WTC11 (cell line): Measurements from ENCODE around the gene FCGR3A. TPM values are rescaled to one million over a fixed set of nuclear protein-coding genes. Genes with fewer than 3 reads are reported as not detected.

ENCODE experiments used
- ATAC-seq: fragments of 200-7000 bp; cut with Tn5 transposase; 2 replicates; pipeline ENCODE4 v1.10.0; 2021; ENCODE audit warnings: mild to moderate bottlenecking, moderate library complexity
- CTCF ChIA-PET: fragments of 300-600 bp; sonication (Branson Sonifier 250); formaldehyde crosslinking; loops from one replicate; lab custom pipeline; 2021; ENCODE audit warnings: antibody characterized with exemption; lab: Charles Lee
- POLR2A ChIA-PET: fragments of 350-600 bp; sonication (Branson Sonifier 250); formaldehyde crosslinking; loops from one replicate; lab custom pipeline; 2021; ENCODE audit warnings: antibody characterized with exemption; lab: Charles Lee
- DNase-seq: peaks from one replicate; pipeline ENCODE4 v3.0.0; 2021; ENCODE audit warnings: low spot score
- H3K27ac Mint-ChIP-seq: 2 replicates; pipeline ENCODE4 v1.8.0; 2021; ENCODE audit warnings: mixed read lengths
- H3K27me3 Mint-ChIP-seq: 2 replicates; pipeline ENCODE4 v1.8.0; 2021; ENCODE audit warnings: low read depth, mild to moderate bottlenecking, moderate library complexity, mixed read lengths
- H3K36me3 Mint-ChIP-seq: 2 replicates; pipeline ENCODE4 v1.8.0; 2021; ENCODE audit warnings: mixed read lengths
- H3K4me1 Mint-ChIP-seq: 2 replicates; pipeline ENCODE4 v1.8.0; 2022; ENCODE audit warnings: mixed read lengths
- H3K4me3 Mint-ChIP-seq: 2 replicates; pipeline ENCODE4 v1.8.0; 2021; ENCODE audit warnings: mild to moderate bottlenecking, moderate library complexity, mixed read lengths
- H3K9me3 Mint-ChIP-seq: 2 replicates; pipeline ENCODE4 v1.8.0; 2021; ENCODE audit warnings: mixed read lengths
- GRHL2 ChIP-seq: fragments of 250-450 bp; sonication (Bioruptor Pico); IDR thresholded peaks from 2 replicates; pipeline ENCODE4 v1.8.0; 2022; ENCODE audit warnings: mild to moderate bottlenecking, moderate library complexity; ENCODE audit not compliant: insufficient replicate concordance, severe bottlenecking
- HMGA2 ChIP-seq: fragments of 250-450 bp; sonication (Bioruptor Pico); IDR thresholded peaks from 2 replicates; pipeline ENCODE4 v1.4.0; 2021; ENCODE audit warnings: mild to moderate bottlenecking, moderate library complexity
- KAT7 ChIP-seq: sonication (generic); formaldehyde crosslinking; IDR thresholded peaks from 2 replicates; pipeline ENCODE4 v1.8.1; 2023; ENCODE audit warnings: missing genetic modification reagents, mild to moderate bottlenecking, borderline replicate concordance
- MXD4 ChIP-seq: fragments of 250-450 bp; sonication (Bioruptor Pico); IDR thresholded peaks from 2 replicates; pipeline ENCODE4 v1.8.0; 2021; ENCODE audit warnings: mild to moderate bottlenecking, moderate library complexity, borderline replicate concordance
- NFE2L1 ChIP-seq: sonication (generic); formaldehyde crosslinking; IDR thresholded peaks from 2 replicates; pipeline ENCODE4 v1.8.1; 2023; ENCODE audit warnings: missing genetic modification reagents
- PRDM15 ChIP-seq: sonication (generic); formaldehyde crosslinking; IDR thresholded peaks from 2 replicates; pipeline ENCODE4 v1.8.0; 2022; ENCODE audit warnings: missing genetic modification reagents
- PREB ChIP-seq: sonication (generic); formaldehyde crosslinking; IDR thresholded peaks from 2 replicates; pipeline ENCODE4 v1.8.1; 2022; ENCODE audit warnings: mild to moderate bottlenecking, missing genetic modification reagents, moderate library complexity, borderline replicate concordance
- PRRX2 ChIP-seq: fragments of 250-450 bp; sonication (Bioruptor Pico); IDR thresholded peaks from 2 replicates; pipeline ENCODE4 v1.8.0; 2021; ENCODE audit warnings: mild to moderate bottlenecking
- RORB ChIP-seq: fragments of 250-450 bp; sonication (Bioruptor Pico); IDR thresholded peaks from 2 replicates; pipeline ENCODE4 v1.9.0; 2021; ENCODE audit warnings: mild to moderate bottlenecking
- TP53 ChIP-seq: sonication (generic); formaldehyde crosslinking; IDR thresholded peaks from 2 replicates; pipeline ENCODE4 v1.8.1; 2023; ENCODE audit warnings: mild to moderate bottlenecking, missing genetic modification reagents
- ZNF219 ChIP-seq: sonication (generic); formaldehyde crosslinking; IDR thresholded peaks from 2 replicates; pipeline ENCODE4 v1.8.0; 2023; ENCODE audit warnings: missing genetic modification reagents, mild to moderate bottlenecking, borderline replicate concordance
- ZNF232 ChIP-seq: sonication (generic); formaldehyde crosslinking; IDR thresholded peaks from 2 replicates; pipeline ENCODE4 v1.8.0; 2022; ENCODE audit warnings: mild to moderate bottlenecking, missing genetic modification reagents
- ZNF396 ChIP-seq: fragments of 250-450 bp; sonication (Bioruptor Pico); IDR thresholded peaks from 2 replicates; pipeline ENCODE4 v1.8.0; 2021; ENCODE audit warnings: mild to moderate bottlenecking, moderate library complexity, borderline replicate concordance
- ZNF512 ChIP-seq: sonication (generic); formaldehyde crosslinking; IDR thresholded peaks from 2 replicates; pipeline ENCODE4 v1.8.1; 2022; ENCODE audit warnings: missing genetic modification reagents, borderline replicate concordance
- ZNF532 ChIP-seq: fragments of 250-450 bp; sonication (Bioruptor Pico); IDR thresholded peaks from 2 replicates; pipeline ENCODE4 v1.9.0; 2021; ENCODE audit warnings: mild to moderate bottlenecking, borderline replicate concordance
- total RNA-seq: library from RNA; stranded (reverse); gene quantifications from 3 replicates; pipeline ENCODE4 v1.2.3, GENCODE V29; 2021
- TF ChIP-seq, protein P1 (sequence below): sonication (generic); formaldehyde crosslinking; IDR thresholded peaks from 2 replicates; pipeline ENCODE4 v1.8.0; 2022; ENCODE audit warnings: mild to moderate bottlenecking, missing genetic modification reagents
- TF ChIP-seq, protein P2 (sequence below): sonication (generic); formaldehyde crosslinking; IDR thresholded peaks from 2 replicates; pipeline ENCODE4 v1.8.1; 2023; ENCODE audit warnings: mild to moderate bottlenecking, missing genetic modification reagents
- TF ChIP-seq, protein P3 (sequence below): sonication (generic); formaldehyde crosslinking; IDR thresholded peaks from 2 replicates; pipeline ENCODE4 v1.8.0; 2022; ENCODE audit warnings: mild to moderate bottlenecking, missing genetic modification reagents
- TF ChIP-seq, protein P4 (sequence below): sonication (generic); formaldehyde crosslinking; IDR thresholded peaks from 2 replicates; pipeline ENCODE4 v1.8.1; 2023; ENCODE audit warnings: mild to moderate bottlenecking, missing genetic modification reagents

FCGR3A gene
- total RNA-seq, 1 experiment from 2014 or later, result 0.11 TPM

DNA sequence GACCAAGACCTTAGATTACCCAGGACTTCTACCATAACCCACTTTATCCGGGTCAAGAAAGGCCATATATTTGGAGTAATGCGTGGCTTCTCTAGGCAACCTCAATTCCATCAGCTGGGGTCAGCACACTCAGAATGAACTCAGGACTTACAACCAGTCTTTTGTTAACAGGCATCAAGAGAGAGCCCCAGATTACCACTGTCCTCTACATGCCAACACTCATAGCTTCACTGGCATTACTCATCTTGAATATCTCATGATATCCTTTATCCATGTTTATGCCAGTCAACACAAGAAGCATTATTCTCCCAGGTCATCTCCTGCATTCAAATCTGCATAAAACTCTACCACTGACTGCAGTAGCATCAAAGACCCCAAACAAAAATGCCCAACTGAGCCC is 51.0 kb downstream of the FCGR3A start:
- peaks cover 3% of the 10 kb centered on the region; the same call in 1 of the 2 replicates for H3K27me3 Mint-ChIP-seq
- H3K36me3 Mint-ChIP-seq, result no peaks in the 10 kb centered on the region
- no peaks in the 10 kb centered on the region for H3K4me1 Mint-ChIP-seq
- no peak overlapping the region for H3K4me3 Mint-ChIP-seq
- CTCF ChIA-PET, result interaction anchor here (1.4 kb wide), 1 partner anchor 294 kb away, joined by 3 read pairs; no protein-coding TSS in a partner anchor
- no peaks in the 10 kb centered on the region for H3K9me3 Mint-ChIP-seq
- no peak for TF ChIP-seq PREB
- TF ChIP-seq PRRX2 (CRISPR knock-in tag), result no peak
- no peak for TF ChIP-seq KAT7 (CRISPR knock-in tag)
- TF ChIP-seq, protein P1, sequence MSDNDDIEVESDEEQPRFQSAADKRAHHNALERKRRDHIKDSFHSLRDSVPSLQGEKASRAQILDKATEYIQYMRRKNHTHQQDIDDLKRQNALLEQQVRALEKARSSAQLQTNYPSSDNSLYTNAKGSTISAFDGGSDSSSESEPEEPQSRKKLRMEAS (CRISPR knock-in tag), result no peak
- TF ChIP-seq TP53, result no peak
- TF ChIP-seq, protein P2, sequence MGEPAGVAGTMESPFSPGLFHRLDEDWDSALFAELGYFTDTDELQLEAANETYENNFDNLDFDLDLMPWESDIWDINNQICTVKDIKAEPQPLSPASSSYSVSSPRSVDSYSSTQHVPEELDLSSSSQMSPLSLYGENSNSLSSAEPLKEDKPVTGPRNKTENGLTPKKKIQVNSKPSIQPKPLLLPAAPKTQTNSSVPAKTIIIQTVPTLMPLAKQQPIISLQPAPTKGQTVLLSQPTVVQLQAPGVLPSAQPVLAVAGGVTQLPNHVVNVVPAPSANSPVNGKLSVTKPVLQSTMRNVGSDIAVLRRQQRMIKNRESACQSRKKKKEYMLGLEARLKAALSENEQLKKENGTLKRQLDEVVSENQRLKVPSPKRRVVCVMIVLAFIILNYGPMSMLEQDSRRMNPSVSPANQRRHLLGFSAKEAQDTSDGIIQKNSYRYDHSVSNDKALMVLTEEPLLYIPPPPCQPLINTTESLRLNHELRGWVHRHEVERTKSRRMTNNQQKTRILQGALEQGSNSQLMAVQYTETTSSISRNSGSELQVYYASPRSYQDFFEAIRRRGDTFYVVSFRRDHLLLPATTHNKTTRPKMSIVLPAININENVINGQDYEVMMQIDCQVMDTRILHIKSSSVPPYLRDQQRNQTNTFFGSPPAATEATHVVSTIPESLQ (CRISPR knock-in tag), result no peak
- no peak for TF ChIP-seq HMGA2 (CRISPR knock-in tag)
- no peak for TF ChIP-seq GRHL2 (CRISPR knock-in tag)
- no peak for TF ChIP-seq MXD4 (CRISPR knock-in tag)
- TF ChIP-seq ZNF396, result no peak
- TF ChIP-seq ZNF219, result no peak
- TF ChIP-seq RORB (CRISPR knock-in tag), result no peak
- TF ChIP-seq, protein P3, sequence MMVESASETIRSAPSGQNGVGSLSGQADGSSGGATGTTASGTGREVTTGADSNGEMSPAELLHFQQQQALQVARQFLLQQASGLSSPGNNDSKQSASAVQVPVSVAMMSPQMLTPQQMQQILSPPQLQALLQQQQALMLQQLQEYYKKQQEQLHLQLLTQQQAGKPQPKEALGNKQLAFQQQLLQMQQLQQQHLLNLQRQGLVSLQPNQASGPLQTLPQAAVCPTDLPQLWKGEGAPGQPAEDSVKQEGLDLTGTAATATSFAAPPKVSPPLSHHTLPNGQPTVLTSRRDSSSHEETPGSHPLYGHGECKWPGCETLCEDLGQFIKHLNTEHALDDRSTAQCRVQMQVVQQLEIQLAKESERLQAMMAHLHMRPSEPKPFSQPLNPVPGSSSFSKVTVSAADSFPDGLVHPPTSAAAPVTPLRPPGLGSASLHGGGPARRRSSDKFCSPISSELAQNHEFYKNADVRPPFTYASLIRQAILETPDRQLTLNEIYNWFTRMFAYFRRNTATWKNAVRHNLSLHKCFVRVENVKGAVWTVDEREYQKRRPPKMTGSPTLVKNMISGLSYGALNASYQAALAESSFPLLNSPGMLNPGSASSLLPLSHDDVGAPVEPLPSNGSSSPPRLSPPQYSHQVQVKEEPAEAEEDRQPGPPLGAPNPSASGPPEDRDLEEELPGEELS (CRISPR knock-in tag), result no peak
- DNase-seq, result no peak
- POLR2A ChIA-PET, result no interaction called here
- ATAC-seq, result no peak
- no peak overlapping the region for H3K27ac Mint-ChIP-seq

- no peaks in the 10 kb centered on the region for H3K36me3 Mint-ChIP-seq
- no peaks in the 10 kb centered on the region for H3K4me1 Mint-ChIP-seq
- DNase-seq (no peak), ATAC-seq (no peak)
- peaks cover 3% of the 10 kb centered on the region; the same call in 1 of the 2 replicates for H3K27me3 Mint-ChIP-seq
- no peaks in the 10 kb centered on the region for H3K9me3 Mint-ChIP-seq
- POLR2A ChIA-PET, result no interaction called here
- no peak overlapping the region for H3K27ac Mint-ChIP-seq
- CTCF ChIA-PET, result interaction anchor here (1.4 kb wide), 1 partner anchor 294 kb away, joined by 3 read pairs; no protein-coding TSS in a partner anchor
- no peak overlapping the region for H3K4me3 Mint-ChIP-seq
- TF ChIP-seq ZNF232 (CRISPR knock-in tag) (no peak), PRDM15 (no peak), ZNF512 (CRISPR knock-in tag) (no peak), NFE2L1 (CRISPR knock-in tag) (no peak), ZNF532 (no peak)
- TF ChIP-seq, protein P4, sequence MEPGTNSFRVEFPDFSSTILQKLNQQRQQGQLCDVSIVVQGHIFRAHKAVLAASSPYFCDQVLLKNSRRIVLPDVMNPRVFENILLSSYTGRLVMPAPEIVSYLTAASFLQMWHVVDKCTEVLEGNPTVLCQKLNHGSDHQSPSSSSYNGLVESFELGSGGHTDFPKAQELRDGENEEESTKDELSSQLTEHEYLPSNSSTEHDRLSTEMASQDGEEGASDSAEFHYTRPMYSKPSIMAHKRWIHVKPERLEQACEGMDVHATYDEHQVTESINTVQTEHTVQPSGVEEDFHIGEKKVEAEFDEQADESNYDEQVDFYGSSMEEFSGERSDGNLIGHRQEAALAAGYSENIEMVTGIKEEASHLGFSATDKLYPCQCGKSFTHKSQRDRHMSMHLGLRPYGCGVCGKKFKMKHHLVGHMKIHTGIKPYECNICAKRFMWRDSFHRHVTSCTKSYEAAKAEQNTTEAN (CRISPR knock-in tag), result no peak
Observed at GRCh38 chr1:161497961-161498360, 51.7 kb downstream of the FCGR3A start.
